GM12801 (cell line): ENCODE data around the gene TEAD3.

Experiments used
- TF ChIP-seq, protein P1 (sequence below): IDR thresholded peaks from one replicate; pipeline ENCODE4 v1.5.1; 2011; ENCODE audit warnings: control low read depth; ENCODE audit not compliant: insufficient read length; ENCODE audit errors: extremely low read depth

Gene TEAD3

DNA sequence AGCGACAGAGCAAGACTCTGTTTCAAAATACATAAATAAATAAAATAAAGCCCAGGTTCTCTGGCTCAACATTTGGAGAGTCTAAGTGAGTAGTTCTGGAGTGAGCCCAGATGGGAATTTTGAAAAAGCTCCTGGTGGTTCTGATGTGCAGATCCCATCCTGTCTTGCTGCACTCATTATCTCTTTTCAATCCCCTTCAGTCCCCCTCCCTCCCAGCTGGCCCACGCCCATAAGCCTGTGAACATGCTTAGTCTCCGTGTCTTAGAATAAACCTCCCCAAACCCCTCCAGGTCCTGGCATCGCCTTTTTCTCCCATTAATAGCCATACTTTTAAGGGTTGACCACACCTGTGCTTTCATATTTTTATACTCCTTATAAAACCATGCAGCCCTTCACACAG, 35.2 kb upstream of the TEAD3 start:
- TF ChIP-seq, protein P1, sequence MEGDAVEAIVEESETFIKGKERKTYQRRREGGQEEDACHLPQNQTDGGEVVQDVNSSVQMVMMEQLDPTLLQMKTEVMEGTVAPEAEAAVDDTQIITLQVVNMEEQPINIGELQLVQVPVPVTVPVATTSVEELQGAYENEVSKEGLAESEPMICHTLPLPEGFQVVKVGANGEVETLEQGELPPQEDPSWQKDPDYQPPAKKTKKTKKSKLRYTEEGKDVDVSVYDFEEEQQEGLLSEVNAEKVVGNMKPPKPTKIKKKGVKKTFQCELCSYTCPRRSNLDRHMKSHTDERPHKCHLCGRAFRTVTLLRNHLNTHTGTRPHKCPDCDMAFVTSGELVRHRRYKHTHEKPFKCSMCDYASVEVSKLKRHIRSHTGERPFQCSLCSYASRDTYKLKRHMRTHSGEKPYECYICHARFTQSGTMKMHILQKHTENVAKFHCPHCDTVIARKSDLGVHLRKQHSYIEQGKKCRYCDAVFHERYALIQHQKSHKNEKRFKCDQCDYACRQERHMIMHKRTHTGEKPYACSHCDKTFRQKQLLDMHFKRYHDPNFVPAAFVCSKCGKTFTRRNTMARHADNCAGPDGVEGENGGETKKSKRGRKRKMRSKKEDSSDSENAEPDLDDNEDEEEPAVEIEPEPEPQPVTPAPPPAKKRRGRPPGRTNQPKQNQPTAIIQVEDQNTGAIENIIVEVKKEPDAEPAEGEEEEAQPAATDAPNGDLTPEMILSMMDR = no peak

DNA sequence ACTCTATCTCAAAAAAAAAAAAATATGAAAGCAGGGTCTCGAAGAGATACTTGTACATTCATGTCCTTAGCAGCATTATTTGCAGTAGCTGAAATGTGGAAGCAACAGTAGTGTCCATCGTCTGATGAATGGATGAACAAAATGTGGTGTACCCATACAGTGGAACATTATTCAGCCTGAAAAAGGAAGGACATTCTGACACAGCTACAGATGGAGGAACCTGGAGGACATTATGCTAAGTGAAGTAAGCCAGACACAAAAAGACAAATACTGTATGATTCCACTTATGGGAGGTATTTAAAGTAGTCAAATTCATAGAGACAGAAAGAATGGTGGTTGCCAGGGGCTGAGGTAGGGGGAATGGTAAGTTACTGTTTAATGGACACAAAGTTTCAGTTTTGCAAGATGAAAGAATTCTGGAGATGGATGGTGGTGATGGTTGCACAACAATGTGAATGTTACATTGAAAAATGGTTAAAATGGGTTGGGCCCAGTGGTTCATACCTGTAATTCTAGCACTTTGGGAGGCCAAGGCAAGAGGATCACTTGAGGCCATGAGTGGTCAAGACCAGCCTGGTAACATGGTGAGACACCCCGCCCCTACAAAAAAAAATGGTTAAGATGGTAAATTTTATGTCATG, 27.6 kb upstream of the TEAD3 start:
- TF ChIP-seq, protein P1 = no peak

DNA sequence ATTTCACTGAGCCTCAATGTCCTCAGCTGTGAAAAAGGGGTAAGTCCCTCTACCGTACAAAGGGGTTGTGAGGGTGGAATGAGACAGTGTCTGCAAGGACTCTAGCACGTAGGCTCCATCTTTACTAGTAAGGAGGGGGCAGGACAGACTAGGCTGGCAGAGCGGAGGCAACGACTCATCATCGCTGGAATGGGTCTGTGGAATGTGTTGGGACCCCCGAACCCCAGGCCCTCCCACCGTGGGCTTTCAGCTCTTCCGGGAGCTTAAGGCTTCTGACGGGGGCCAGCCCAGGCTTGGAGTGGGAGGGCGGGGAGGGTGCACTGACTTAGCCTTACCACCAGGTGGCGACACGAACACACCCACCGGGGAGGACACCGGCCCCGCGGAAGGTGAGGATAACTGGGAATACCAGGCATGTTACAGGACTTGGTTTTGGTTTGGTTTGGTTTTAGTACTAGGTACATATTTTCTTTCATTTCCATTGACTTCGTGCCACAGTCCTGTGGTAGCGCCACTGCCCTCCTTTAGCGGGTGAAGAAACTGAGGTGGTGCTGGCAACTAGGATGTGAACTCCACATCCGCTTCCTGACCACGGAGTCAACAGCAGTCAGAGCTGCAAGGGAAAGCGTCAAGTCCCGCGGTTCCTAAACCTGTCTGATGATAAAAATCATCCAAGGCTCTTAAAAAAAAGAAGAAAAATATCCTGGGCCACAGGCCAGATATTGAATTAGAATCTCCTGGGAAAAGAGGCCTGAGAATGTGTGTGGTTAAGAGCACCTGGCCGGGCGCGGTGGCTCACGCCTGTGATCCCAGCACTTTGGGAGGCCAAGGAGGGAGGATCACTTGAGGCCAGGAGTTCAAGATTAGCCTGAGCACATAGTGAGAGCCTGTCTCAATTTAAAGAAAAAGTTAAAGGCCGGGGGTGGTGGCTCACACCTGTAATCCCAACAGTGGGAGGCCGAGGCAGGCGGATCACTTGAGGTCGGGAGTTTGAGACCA, 26.1 kb upstream of the TEAD3 start:
- TF ChIP-seq, protein P1 = peak; percentile 37

DNA sequence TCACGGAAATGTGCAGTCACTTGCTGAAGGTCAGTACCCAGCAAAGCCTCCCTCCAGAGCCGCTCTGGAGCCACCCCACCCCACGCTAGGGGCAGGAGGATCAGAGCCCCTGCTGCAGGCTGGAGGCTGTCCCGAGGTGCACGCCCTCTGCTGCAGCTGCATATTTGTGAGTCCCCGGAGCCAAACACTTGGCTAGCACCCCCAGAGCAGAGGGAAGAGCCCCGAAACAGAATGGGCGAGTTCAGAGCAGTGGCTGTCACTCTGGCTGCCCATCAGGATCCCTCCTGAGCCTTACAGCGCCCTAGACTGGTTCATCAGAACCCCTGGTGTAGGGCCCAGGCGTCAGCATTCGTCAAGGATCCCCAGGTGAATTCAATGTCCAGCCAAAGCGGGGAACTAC, 25.3 kb upstream of the TEAD3 start:
- TF ChIP-seq, protein P1 = no peak

DNA sequence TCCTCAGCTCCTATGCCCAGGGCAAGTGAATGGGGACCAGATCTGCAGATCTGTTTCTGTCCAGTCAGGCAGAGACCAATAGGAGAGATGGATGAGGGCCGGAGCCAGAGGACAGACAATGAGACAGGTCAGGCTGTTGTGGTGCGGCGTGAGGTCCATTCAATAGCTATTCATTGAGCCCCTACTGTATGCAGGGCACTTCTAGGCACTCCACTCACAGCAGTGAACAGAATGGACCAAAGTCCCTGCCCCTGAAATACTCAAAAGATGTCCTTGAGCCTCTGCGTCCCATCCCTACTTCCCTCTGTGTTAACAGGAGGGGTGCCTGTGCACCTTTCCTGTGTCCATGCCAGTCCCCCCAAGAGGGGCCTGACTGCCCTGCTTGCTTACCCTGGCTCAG, 24.4 kb upstream of the TEAD3 start:
- TF ChIP-seq, protein P1 = no peak

DNA sequence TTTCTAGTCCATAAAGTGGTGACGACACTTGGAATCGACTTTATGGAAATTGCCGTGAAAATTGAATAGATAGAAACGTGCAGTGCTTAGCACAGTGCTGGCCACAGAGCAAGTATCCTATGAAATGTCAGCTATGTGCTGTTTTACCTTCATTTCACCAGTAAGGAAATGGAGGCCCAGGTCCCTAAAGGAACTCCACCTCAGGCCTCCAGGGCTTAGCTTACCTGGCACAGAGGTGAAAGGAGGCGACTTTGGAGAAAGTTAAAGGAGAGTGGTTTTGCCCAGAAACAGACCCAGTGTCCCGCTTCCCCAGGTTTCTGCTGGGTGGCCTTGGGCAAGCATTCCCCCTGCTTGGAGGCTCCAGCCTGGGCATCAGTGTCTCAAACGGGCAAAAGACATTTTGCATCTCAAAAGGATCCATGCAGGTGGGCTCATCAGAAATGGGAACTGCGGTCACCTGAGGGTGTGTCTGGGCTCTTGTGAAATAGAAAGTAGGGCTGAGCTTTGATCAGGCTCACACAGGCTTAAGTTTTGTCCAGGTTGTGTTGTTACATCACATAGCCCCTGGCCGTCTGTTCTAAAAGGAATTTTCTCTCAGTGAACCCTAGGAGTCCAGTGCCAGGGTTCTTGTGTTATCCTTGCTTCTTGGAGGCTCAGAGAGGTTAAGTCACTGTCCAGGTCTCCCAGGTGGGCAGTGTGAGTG, 22.6 kb upstream of the TEAD3 start:
- TF ChIP-seq, protein P1 = no peak

DNA sequence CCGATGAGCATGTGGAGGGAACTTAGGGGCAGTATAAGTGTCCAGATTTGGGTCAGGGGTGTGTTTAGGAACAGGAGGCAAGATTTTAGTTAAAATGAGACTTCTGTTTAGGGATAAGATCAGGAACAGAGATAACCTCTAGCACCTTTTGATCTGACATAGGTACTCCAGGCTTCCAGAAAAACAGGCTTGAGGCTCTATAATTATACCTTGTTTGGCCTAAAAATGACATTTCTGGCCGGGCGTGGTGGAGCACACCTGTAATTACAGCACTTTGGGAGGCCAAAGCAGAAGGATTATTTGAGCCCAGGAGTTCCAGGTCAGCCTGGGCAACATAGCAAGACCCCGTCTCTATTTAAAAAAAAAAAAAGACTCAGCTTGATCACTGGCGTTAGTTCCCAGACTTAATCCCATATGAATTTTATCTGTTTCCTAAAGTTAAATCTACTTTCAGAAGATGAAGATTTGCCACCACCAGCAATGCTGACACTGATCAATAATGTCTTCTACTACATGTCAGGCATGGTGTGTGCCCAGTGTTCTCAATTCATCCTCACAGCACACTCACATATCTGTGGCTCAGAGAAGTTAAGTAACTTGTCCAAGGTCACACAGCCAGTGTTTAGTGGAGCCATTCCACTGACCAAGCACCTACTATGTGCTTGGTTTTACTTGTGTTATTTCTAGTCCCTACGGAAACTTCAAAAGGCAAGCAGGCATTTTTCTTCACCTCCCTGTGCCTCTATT, 21.9 kb upstream of the TEAD3 start:
- TF ChIP-seq, protein P1 = no peak
